ENCODE measurements around the gene TBC1D1.
"Not testable (repeated sequence)": the region's sequence is repeated elsewhere in the genome, so short reads cannot be mapped to it uniquely, and the experiment has no call there.

The TBC1D1 gene

GRCh38 chr4:38013461-38014366, 122.8 kb downstream of the TBC1D1 start:
- DNase-seq (ENCODE audit: low read depth in 2 of 2): no peak

DNA sequence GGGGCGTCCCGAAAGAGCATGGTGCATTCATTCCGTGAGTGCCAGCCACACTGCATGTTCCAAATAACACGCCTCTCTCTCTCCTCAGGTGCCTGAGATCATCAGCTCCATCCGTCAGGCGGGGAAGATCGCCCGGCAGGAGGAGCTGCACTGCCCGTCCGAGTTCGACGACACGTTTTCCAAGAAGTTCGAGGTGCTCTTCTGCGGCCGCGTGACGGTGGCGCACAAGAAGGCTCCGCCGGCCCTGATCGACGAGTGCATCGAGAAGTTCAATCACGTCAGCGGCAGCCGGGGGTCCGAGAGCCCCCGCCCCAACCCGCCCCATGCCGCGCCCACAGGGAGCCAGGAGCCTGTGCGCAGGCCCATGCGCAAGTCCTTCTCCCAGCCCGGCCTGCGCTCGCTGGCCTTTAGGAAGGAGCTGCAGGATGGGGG, 123.6 kb downstream of the TBC1D1 start:
- DNase-seq (ENCODE audit: low read depth in 2 of 2): no peak

DNA sequence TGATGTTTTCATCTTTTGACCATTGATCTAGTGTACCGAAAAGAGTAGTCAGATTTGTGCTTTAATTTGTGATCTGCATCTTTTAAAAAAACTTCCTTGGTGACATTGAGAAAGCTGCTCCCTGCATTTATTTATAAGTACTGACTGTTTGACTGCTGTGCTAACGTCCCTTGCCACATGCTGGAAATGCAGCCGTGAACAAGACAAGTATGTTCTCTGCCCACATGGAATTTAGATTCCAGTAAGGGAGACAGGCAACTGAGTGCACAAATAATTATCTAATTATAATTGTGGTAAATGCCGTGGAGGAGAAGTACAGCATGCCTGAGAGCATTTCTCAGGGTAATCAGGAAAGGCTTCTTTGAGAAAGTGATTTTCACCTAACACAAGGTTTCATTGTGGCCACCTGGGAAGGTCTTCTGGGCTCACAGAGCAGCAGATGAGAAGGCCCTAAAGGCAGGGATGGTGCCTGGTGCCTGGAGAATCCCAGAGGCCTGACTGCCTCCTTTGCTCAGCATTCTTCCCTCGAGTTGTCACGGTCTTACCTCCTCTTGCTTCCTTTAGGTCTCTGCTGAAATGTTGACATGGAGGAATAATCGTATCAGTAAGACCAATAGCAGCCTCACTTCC, 125.1 kb downstream of the TBC1D1 start:
- no peak for DNase-seq (ENCODE audit: low read depth in 2 of 2)

DNA sequence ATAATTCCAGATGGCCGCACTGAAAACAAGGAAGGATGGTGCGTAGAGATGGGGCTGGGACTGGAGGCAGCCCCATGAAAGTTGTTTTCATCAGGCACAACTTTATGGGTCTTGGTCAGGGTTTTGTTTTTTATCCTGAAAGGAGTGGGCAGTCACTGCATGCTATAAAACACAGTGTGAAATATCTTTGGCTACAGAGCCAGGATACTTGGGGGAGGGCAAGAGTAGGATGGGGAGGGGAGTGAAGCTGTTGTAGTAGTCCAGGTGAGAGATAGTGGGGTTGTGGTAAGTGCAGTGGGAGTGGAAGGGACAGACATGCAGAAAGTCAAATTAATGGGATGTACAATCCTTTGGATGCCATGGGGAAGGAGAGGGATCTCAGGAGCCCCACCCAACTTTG, 125.8 kb downstream of the TBC1D1 start:
- DNase-seq (ENCODE audit: low read depth in 2 of 2): no peak

GRCh38 chr4:38017609-38018008, 126.7 kb downstream of the TBC1D1 start:
- DNase-seq (ENCODE audit: low read depth in 2 of 2): no peak

- no peak for DNase-seq (ENCODE audit: low read depth in 2 of 2)
These were observed 129.5 kb downstream of the TBC1D1 start for GRCh38 chr4:38020386-38020785.

- not testable (repeated sequence) for DNase-seq (ENCODE audit: low read depth in 2 of 2)
These were observed 130.1 kb downstream of the TBC1D1 start for GRCh38 chr4:38020961-38021360.

DNA sequence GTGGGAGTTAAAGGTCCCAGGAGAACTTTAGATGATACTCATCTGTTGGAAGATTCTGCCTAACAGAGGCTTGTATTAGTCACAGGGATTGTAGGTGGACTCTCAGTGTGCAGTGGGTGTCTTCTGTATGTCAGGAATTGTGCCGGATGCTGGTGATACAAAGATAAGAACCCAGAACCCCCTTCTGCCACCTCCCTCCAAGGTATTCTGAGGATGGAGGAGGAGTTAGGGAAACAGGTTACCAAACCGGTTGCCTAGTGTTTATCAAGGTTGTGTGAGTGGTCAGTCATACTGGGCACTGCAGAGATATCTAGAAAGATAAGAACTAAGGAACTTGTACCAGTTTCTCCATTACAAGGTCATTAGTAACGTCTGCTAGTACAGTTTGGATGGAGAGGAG, 130.9 kb downstream of the TBC1D1 start:
- DNase-seq (ENCODE audit: low read depth in 2 of 2): no peak

DNA sequence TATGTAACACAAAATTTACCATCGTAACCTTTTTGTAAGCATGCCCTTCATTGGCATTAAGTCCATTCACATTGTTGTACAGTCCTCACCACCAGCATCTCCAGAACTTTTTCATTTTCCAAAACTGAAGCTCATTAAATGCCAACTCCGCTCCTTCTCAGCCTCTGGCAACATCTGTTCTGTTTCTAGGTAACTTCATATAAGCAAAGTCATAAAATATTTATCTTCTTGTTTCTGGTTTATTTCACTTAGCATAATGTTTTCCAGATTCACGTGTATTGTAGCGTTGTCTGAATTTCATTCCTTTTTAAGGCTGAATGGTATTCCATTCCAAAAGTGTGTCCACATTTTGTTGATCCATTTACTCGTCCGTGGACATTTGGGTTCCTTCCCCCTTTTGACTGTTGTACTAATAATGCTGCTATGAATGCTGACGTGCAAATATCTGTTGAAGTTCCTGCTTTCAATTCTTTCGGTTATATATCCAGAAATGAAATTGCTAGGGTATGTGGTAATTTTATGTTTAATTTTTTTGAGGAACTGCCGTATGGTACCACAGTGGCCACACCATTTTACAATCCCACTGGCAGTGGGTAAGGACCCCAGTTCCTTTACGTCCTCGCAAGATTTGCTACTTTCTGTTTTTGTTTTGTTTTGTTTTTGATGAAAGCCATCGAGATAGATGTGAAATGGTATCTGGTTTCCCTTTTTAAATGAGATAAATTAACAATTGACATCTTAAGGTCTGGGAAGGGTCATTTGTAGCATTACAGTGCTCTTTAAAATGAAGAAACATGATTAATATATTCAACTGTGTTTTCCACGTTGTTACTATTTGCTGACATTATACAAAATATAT, 132.7 kb downstream of the TBC1D1 start:
- no peak for DNase-seq (ENCODE audit: low read depth in 2 of 2)

DNA sequence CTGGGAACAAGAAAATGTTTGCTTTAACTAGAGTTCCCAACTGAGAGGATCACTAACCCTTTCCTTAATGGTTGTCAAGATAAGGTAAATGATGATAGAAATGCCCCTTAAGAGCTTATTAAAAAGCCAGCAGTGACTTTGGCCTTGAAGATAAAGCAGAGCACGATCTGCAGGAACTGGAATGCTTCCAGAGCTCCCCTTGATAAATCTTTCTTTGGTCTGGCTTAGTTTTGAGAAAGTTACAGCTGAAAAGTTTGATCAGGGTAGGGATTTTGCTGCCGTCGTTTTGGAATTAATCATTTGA, 133.3 kb downstream of the TBC1D1 start:
- DNase-seq (ENCODE audit: low read depth in 2 of 2): no peak

DNA sequence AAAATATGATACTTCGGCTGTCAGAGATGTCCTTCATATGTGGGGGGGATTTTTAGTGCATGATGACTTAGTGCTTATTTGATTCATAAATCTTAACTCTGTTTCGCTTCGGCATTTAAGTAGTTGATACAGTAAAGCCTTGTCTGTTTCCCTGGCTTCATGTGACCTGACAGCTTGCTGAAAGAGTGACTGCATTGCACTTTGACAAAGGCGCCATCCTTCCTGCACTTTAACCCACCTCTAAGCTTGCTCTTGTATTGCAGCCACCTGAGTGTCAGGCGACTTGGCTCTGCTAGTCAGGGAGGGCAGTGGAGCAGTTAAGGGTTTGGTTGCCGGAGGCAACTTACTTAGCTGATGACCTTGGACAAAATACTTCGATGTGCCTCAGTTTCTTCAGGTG, 134.8 kb downstream of the TBC1D1 start:
- DNase-seq (ENCODE audit: low read depth in 2 of 2): no peak

DNA sequence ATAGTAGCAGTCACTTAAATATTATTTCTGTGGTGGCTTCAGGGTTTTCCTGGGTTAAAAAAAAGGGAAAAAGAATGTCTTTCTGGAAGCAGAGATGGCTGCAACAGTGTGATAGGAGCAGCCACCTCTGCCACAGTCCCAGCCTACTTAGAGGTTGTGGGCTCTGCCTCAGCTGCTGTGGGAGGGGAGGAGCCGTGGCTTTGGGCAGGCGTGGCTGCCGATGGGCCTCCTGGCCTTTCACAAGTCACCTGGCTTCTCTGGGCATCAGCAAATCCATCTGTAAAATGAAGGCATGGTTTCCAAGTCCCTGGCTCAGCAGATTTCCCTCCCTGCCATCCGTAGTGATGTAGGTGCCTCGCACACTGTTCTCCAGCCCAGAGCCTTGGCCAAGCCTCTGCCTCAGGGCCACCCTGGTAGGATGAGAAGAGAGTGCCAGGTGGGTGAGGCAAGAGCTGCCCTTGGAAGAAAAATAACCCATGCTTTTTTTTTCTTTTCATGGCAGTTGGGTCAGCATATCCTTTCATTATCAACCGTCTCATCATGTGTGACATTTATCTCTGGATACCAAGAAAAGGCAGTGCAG, 135.4 kb downstream of the TBC1D1 start:
- DNase-seq (ENCODE audit: low read depth in 2 of 2): no peak

GRCh38 chr4:38030023-38030422, 139.1 kb downstream of the TBC1D1 start:
- DNase-seq (ENCODE audit: low read depth in 2 of 2): no peak

DNA sequence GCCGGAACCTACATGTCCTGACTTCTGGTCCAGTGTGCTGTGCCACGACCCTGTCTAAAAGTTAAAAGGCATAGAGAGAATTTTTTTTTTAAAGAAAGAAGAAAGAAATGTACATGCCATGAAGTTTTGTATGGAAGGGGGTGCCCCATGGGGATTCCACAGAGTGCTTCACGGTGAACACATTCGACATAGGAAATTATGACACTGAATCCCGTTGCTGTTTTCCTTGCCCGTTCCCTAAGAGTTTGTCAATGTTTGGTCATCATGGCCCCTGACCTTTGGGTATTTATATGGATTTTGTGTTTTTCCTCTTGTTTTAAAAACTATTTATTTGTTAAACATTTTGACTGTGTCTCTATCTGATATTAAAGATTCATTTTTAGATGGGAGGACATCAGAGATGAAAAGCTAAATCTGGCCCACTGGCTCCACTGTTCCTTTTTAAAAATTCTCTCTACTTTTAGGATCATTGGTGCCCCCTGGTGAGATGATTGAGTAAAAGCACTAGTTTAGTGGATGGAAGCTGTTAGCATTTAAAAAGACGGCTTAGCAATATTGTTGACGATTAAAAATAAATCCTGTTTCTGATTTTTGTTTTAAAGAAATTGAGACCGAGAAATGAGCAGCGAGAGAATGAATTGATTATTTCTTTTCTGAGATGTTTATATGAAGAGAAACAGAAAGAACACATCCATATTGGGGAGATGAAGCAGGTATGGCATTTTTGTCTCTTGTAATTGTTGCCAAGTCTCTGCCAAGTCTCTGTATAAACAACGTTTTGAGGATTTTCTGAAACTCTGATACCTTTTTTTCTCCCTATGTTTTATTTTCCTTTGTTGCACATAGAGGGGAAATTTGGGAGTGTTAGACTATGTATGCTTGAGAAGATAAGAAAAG, 144.3 kb downstream of the TBC1D1 start:
- peak in 1 of 2 donors; percentile 6 for DNase-seq (ENCODE audit: low read depth in 2 of 2)

DNA sequence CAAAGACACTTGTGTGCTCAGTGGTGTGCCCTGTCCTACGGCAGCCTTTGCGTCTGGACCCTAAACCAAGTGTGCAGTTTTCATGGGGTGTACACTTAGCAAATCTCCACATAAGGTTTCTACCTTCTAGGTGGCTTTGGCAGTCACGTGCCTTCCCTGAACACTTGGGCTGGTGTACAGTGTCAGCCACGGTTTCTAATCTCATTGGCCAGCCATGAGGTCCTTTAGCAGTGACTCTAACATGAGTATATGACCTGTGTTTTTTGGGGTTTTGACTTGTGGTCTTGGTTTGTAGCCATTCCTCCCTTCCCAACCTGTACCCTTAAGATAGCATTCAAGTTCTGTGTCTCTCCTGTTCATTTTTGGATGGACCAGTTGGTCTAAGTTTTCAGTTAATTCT, 145.7 kb downstream of the TBC1D1 start:
- DNase-seq (ENCODE audit: low read depth in 2 of 2): no peak

DNA sequence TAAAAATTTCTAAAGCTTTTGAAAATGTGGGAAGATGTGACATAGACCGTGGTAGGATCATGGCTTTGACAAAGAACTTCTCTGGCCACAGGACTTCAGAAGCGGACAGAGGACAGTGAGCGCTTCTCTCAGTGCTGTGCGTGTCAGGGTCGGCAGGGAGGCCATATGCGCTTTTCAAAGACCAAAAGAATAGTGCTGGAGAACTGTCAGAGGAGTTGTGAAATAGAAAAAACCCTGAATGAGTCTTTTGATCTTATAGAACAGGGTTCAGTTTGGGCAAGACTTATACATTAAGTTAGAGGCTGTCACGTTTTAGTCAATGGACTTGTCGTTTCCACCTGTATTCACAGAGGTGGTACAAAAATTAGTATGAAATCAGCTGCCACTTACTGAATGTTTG, 146.7 kb downstream of the TBC1D1 start:
- DNase-seq (ENCODE audit: low read depth in 2 of 2): no peak

DNA sequence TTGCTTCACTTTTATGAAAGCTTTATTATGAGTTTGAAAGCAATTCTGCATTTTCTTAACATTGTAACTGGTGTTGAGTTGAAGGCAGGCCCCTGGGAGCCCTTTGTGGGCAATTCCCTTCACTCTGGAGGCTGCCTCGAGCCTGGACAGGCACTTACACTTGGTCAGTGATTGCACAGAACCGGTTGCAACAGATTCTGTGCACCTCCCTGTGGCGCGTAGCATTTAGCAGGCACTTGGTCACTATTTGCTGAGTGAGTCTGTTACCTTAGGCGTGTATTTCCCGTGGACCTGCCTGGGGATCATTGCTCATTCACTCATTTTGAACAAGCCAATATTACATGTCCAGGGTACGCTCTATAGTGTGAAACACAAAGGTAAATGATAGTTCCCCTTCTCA, 149.7 kb downstream of the TBC1D1 start:
- DNase-seq (ENCODE audit: low read depth in 2 of 2): no peak

DNA sequence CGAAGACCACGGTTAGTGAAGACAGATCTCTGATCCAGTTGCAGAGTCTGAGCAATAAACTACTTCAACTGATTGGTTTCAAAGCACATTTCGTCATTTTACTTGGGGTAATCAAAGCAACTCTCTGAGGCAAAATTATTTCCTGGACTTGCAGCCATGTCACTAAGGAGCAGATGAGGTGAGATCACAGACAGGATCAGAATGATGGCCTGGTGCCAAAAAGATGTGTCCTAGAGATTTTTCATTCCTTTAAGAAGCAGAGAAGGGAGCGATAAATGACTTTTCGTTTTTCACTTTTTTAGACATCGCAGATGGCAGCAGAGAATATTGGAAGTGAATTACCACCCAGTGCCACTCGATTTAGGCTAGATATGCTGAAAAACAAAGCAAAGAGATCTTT, 153.2 kb downstream of the TBC1D1 start:
- no peak for DNase-seq (ENCODE audit: low read depth in 2 of 2)

DNA sequence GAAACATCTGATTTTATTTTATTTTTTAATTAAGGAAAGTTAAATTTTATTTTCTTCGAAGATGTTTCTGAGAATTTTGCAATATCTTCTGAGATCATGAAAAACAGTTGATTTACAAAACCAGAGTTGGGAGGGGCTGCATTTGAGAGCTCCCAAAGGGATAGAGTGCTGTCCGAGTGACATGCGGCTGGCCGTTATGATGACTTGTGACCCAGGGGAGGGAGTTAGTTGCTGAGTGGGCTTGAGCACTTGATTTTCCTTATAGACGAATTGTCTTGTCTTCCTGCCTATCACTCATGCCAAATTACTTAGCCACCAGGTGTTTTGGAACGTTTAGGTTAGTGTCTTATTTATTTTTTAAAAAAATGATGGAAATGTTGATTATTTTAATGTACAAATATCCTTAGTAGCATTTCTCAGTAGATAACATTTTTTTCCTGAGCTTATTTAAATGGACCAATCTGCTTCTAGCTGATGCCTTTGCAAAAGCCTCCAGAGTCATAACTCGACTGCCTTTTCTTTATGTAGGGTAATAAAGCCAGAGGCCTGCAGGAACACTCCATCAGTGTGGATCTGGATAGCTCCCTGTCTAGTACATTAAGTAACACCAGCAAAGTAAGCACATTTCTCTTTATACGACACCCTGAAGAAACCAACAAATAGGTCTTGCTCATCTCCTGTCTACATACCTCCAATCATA, 154.6 kb downstream of the TBC1D1 start:
- DNase-seq (ENCODE audit: low read depth in 2 of 2): no peak

DNA sequence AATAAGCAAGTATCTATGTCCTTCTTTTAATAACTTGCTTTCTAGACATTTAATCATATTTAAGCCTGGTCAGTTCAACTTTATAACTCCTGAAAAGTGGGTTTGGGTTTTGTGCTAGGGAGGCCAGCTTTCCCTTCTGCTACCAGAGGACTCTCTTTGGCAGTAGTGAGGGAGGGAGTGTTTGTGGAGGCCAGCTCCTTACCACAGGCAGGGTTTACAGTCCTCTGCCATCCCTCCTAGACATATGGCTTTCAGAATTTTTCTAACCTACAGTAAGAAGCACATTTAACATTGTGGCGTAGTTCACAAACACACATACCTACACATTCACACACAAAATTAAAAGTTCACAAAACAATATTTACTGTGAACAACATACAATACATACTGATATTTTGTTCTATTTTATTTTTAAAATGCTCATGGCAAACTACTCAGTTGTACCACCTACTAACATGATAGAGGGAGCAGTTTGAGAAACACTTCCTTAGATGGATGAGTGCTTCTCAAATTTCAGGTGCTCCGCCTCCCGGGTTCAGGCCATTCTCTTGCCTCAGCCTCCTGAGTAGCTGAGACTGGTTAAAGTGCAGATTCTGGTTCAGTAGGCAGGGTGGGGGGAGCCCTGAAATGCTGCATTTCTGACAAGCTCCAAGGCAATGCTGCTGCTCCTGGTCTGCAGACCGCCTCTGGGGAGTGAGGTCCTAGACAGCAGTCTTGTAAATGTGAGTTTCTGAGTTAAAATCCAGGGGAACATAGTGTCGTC, 156.0 kb downstream of the TBC1D1 start:
- no peak for DNase-seq (ENCODE audit: low read depth in 2 of 2)

All from stimulated activated CD8-positive, alpha-beta memory T cell treated with anti-CD3 and anti-CD28 coated beads, Interleukin-7, amount 100 ng/mL, for 4 hours (primary cell).